GM21381 (cell line): ENCODE results near the gene PSTK.

ENCODE experiments used
- ATAC-seq: cut with Tn5 transposase; IDR thresholded peaks from one replicate; pipeline ENCODE4 v1.9.1; 2021; ENCODE audit warnings: mild to moderate bottlenecking, moderate library complexity; ENCODE audit not compliant: unreplicated experiment

Gene PSTK

GRCh38 chr10:122990278-122990677, 10.1 kb downstream of the PSTK start:
- ATAC-seq, result no peak

GRCh38 chr10:122992031-122992585, 11.9 kb downstream of the PSTK start:
- ATAC-seq, result no peak

GRCh38 chr10:122993797-122994336, 13.7 kb downstream of the PSTK start:
- ATAC-seq, result no peak

GRCh38 chr10:122995936-122996335, 15.7 kb downstream of the PSTK start:
- ATAC-seq, result no peak

- ATAC-seq, result no peak
Observed at GRCh38 chr10:122997864-122998263, 17.7 kb downstream of the PSTK start.

- no peak for ATAC-seq
Observed at GRCh38 chr10:122998360-122998917, 18.2 kb downstream of the PSTK start.

- no peak for ATAC-seq
Observed at GRCh38 chr10:122998934-122999333, 18.7 kb downstream of the PSTK start.

GRCh38 chr10:122999347-122999746, 19.1 kb downstream of the PSTK start:
- ATAC-seq, result no peak

- ATAC-seq, result no peak
Observed at GRCh38 chr10:123000155-123000554, 20.0 kb downstream of the PSTK start.

- no peak for ATAC-seq
Observed at GRCh38 chr10:123001370-123001769, 21.2 kb downstream of the PSTK start.

GRCh38 chr10:123004298-123004697, 24.1 kb downstream of the PSTK start:
- no peak for ATAC-seq

- peak; percentile 29 for ATAC-seq
Observed at GRCh38 chr10:123007558-123008354, 27.6 kb downstream of the PSTK start.

- ATAC-seq, result peak; percentile 84
Observed at GRCh38 chr10:123008355-123009104, 28.3 kb downstream of the PSTK start, which contains the start of the genes ACADSB and IKZF5. Gene ACADSB, plus strand, starts transcription at chr10:123009006. Its CDS starts 24 bp downstream, at chr10:123009030. Gene IKZF5, minus strand, starts transcription at chr10:123008795. Its CDS starts 10,170 bp downstream, at chr10:122998625.

GRCh38 chr10:123009105-123009820, 29.1 kb downstream of the PSTK start:
- peak; percentile 5 for ATAC-seq

GRCh38 chr10:123011987-123012386, 31.8 kb downstream of the PSTK start:
- ATAC-seq, result no peak

GRCh38 chr10:123013456-123014419, 33.5 kb downstream of the PSTK start:
- ATAC-seq, result no peak

- no peak for ATAC-seq
Observed at GRCh38 chr10:123014772-123015171, 34.6 kb downstream of the PSTK start.

GRCh38 chr10:123016228-123016627, 36.0 kb downstream of the PSTK start:
- no peak for ATAC-seq
